IPS-20b (cell line): ENCODE data around the gene CCDC17.
"Not testable (repeated sequence)": the region's sequence is repeated elsewhere in the genome, so short reads cannot be mapped to it uniquely, and the experiment has no call there.

Source experiments
- H3K27ac ChIP-seq: one replicate; pipeline ENCODE4 v1.5.1; 2013; ENCODE audit warnings: low read length
- H3K27me3 ChIP-seq: 2 replicates; pipeline ENCODE4 v1.6.1; 2013; ENCODE audit warnings: mild to moderate bottlenecking, low read length, inconsistent platforms; ENCODE audit not compliant: insufficient read depth
- H3K36me3 ChIP-seq: 2 replicates; pipeline ENCODE4 v1.6.1; 2013; ENCODE audit warnings: low read depth, mild to moderate bottlenecking, inconsistent platforms, low read length, moderate library complexity; ENCODE audit not compliant: insufficient read depth
- H3K4me1 ChIP-seq: 2 replicates; pipeline ENCODE4 v1.6.1; 2013; ENCODE audit warnings: mild to moderate bottlenecking, control low read depth, inconsistent platforms, low read length, moderate library complexity; ENCODE audit not compliant: insufficient read depth
- H3K4me3 ChIP-seq: 2 replicates; pipeline ENCODE4 v1.5.1; 2013; ENCODE audit warnings: mild to moderate bottlenecking, low read length, inconsistent platforms
- H3K9ac ChIP-seq: 2 replicates; pipeline ENCODE4 v1.6.1; 2013; ENCODE audit warnings: low read depth, mild to moderate bottlenecking, inconsistent platforms, low read length, moderate library complexity
- H3K9me3 ChIP-seq: 2 replicates; pipeline ENCODE4 v1.6.1; 2013; ENCODE audit warnings: mild to moderate bottlenecking, low read depth, low read length, inconsistent platforms; ENCODE audit not compliant: insufficient read depth

Gene CCDC17

DNA sequence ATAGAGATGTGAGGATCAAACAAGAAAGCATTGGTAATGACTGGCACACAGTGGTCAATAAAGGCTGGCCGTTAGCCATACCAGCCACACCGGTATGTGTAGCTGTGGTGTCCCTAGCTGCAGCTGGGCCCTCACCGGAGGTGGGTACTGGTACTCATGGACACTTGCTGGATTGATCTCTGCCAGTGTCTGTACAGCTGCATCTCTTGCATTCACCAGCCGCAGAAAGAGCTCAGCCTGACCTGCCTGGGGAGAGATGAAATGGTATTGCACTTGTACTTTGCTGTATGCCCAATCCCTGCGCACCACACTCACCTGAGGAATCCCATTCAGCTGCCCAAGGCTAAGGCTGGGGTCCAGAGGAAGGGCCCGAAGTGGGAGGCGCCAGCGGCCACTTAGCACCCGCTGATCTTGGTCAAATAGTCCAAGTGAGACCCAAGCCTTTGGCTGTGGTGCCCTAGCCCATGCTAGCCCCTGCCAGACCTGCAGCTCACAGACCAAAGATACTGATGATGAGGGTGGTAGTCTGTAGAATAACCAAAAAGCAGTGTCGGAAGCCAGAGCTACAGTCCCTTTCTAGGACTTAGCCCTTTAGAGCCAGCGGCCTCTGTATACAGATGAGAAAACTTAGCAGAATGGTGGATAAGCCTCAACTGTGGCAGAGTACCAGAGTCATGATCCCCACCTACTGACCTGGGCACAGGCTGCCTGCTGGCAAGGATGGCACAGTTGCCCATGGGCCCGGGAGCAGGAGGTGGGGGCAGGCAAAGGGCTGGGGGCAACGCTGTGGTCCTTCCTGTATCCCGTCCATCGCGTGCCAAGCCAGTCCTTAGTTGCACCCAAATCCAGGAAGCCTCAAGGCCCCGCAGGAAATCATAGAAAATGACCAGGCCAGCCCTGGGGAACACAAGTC lies 3.0 kb downstream of the CCDC17 start:
- Histone ChIP-seq H3K9me3 (no peaks in the 10 kb centered on the region), H3K27ac (no peak overlapping the region), H3K9ac (no peak overlapping the region), H3K4me3 (no peak overlapping the region), H3K36me3 (peaks cover 56% of the 10 kb centered on the region), H3K4me1 (no peaks in the 10 kb centered on the region), H3K27me3 (no peaks in the 10 kb centered on the region)

DNA sequence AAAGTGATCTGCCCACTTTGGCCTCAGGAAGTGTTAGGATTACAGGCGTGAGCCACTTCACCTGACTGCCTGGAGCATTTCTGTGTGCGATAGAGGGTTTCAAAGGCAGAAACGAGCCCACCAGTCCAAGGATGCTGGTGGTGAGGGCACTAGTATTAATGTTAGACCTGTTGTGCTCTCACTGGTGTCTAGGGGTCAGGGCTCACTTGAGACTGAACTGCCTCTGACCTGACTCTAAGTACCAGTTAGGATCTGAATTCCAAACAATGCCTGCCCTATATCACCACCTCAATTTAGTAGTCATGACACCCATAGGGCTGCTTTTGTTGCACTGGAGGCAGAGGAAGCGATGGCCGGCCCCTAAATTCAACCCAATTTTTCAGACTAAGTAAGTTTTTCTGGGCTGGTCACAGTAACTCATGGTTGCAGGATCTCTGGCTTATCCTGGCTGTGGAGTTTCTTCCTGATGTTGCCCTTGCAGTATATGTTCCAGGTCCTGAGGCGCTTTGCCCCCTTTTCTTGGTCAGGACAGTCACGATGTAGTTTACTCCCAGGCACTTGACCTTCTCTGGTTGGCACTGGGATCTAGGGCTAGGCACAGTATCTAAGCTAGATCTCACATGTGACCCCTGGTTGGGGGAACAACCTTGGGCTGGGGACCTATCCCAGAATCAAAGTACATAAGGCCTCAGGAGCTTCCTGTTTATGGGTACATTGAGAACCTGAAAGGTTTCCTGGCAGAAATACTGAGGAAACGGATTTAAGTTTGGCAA lies 4.5 kb downstream of the CCDC17 start:
- H3K27me3 ChIP-seq, result no peaks in the 10 kb centered on the region
- no peak overlapping the region for H3K9ac ChIP-seq
- H3K36me3 ChIP-seq, result peaks cover 63% of the 10 kb centered on the region
- no peak overlapping the region for H3K27ac ChIP-seq
- no peak overlapping the region for H3K4me3 ChIP-seq
- H3K4me1 ChIP-seq, result no peaks in the 10 kb centered on the region
- H3K9me3 ChIP-seq, result no peaks in the 10 kb centered on the region

DNA sequence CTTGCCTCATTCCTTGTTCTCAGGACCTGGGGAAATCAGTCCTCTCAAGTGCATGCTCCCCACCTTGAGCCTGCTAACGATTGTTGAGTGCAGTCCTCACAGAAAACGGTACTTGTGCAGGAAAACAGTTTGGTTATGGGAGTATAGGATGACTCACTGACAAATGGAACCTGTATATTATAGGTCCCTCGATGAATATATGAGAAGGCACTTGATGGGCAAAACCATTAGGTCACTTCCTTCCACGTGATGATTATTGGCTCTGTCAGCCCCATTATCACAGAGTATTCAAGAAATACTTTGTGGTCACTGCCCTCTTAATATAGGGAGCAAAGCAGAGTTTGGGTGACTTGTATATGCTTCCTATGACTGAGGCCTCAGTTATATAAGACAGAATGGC lies 6.2 kb downstream of the CCDC17 start:
- no peak overlapping the region for H3K27ac ChIP-seq
- H3K36me3 ChIP-seq, result peaks cover 79% of the 10 kb centered on the region
- H3K27me3 ChIP-seq, result no peaks in the 10 kb centered on the region
- no peaks in the 10 kb centered on the region for H3K4me1 ChIP-seq
- H3K9me3 ChIP-seq, result no peaks in the 10 kb centered on the region
- H3K9ac ChIP-seq, result no peak overlapping the region
- H3K4me3 ChIP-seq, result no peak overlapping the region

DNA sequence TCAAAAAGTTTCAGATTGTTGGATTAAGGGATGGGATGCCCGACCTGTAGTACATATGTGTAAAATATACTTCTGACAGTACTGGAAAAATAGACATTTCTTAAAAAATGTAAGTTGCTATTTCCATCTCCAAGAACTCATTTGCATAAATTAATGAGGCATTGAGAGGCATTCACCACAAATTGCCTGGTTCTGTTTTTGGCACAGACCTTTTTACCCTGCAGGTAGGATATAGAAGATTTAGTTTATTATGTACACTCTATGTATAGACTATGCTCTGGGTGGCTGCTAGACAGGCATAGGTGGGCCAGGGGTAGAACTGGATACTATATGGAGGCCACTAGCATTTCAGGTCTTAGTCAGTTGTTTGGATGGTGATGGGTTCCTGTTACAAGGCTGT lies 8.0 kb downstream of the CCDC17 start:
- H3K36me3 ChIP-seq, result peaks cover 92% of the 10 kb centered on the region
- H3K4me3 ChIP-seq, result no peak overlapping the region
- no peaks in the 10 kb centered on the region for H3K27me3 ChIP-seq
- no peaks in the 10 kb centered on the region for H3K4me1 ChIP-seq
- no peak overlapping the region for H3K9ac ChIP-seq
- no peak overlapping the region for H3K27ac ChIP-seq
- H3K9me3 ChIP-seq, result no peaks in the 10 kb centered on the region

DNA sequence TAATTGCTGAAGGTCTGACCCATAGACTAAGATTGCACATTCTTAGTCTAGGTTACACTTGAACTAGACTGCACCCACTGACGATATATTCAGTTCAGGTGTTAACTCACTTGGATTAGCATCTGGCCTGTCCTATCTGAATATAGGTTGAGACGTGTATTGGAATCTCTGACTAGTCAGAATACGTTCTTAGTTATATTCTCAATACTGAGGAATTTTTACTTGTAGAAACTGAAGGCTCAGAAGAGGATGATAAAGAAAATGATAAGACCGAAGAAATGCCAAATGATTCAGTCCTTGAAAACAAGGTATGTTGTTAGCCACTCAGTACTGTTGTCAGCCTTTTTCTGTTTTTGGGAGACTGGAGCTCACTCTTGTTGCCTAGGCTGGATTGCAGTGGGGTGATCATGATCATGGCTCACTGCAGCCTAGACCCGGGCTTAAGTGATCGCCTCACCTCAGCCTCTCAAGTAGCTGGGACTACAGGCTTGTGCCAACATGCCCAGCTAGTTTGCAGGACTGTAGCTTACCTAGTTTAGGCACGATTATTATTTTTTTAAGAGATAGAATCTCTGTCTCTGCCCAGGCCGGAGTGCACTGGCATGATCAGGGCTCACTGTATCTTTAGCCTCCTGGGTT lies 10.8 kb downstream of the CCDC17 start:
- H3K36me3 ChIP-seq, result peaks cover 96% of the 10 kb centered on the region

DNA sequence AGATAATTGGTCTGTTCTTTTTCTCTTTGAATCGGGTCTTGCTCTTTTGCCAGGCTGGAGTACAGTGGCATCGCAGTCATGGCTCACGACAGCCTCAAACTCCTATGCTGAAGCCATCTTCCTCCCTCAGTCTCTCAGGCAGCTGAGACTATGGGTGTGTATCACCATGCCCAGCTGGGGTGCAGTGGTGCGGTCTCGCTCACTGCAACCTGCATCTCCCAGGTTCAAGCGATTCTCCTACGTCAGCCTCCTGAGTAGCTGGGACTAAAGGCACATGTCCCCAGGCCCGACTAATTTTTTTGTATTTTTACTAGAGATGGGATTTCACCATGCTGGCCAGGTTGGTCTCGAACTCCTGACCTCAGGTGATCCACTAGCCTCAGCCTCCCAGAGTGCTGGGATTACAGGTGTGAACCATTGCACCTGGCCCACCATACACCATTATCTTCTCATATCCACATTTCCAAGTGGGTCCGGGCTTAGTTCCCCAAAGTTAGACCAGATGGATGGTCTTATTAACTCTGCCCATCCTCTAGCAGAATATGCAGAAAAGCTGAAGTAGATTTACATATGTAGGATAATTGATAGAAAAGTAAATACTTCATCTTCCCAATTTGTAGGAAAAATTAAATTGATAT lies 13.1 kb downstream of the CCDC17 start:
- Histone ChIP-seq H3K9me3 (no peaks in the 10 kb centered on the region), H3K27ac (no peak overlapping the region), H3K9ac (no peak overlapping the region), H3K4me3 (no peak overlapping the region), H3K36me3 (peaks cover 96% of the 10 kb centered on the region), H3K27me3 (no peaks in the 10 kb centered on the region), H3K4me1 (no peaks in the 10 kb centered on the region)

More for the DNA sequence above, 10.8 kb downstream of the CCDC17 start:
- H3K9me3 ChIP-seq, result no peaks in the 10 kb centered on the region
- H3K4me1 ChIP-seq, result no peaks in the 10 kb centered on the region
- no peak overlapping the region for H3K27ac ChIP-seq
- H3K27me3 ChIP-seq, result no peaks in the 10 kb centered on the region
- H3K9ac ChIP-seq, result no peak overlapping the region
- no peak overlapping the region for H3K4me3 ChIP-seq

DNA sequence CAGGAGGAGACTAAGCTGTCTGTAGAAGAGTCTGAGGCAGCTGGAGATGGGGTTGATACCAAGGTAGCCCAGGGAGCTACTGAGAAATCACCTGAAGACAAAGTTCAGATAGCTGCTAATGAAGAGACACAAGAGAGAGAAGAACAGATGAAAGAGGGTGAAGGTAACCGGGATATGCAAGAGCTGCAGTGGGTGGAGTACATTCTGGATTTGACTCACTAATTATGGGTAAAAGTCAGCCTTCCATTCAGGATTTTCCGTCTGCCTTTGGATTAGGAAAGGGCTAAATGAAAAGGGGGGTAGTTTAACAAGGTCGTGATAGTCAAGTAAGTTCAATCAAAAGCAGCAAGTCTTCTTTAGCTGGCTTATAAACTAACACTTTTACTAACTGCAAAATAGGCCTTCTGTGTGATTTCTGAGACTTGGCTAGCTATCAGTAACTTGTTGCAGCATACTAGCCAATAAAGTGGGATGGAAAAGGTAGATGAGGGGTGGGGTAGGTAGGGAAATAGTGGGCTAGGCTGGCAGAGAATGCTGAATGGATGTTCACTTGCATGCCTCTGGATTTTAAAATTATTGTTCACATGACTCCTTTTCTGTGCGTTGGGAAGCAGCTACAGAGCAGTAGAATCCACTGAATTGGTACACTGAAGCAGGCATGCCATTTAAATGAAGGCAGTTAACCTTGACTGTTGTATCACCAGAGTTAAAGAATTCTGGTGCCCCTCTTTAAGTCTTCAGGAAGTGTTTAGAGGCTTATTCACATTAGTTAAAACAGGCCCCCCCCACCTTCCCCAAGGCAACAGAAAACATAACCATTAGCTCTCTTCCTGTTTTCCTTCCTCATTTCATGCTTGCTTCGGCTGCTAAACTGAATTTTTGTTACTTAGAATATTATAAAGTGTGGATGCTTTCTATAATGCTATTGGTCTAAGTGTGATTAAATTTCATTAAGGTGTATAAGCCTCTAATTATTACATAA lies 15.4 kb downstream of the CCDC17 start:
- peaks cover 96% of the 10 kb centered on the region for H3K36me3 ChIP-seq

DNA sequence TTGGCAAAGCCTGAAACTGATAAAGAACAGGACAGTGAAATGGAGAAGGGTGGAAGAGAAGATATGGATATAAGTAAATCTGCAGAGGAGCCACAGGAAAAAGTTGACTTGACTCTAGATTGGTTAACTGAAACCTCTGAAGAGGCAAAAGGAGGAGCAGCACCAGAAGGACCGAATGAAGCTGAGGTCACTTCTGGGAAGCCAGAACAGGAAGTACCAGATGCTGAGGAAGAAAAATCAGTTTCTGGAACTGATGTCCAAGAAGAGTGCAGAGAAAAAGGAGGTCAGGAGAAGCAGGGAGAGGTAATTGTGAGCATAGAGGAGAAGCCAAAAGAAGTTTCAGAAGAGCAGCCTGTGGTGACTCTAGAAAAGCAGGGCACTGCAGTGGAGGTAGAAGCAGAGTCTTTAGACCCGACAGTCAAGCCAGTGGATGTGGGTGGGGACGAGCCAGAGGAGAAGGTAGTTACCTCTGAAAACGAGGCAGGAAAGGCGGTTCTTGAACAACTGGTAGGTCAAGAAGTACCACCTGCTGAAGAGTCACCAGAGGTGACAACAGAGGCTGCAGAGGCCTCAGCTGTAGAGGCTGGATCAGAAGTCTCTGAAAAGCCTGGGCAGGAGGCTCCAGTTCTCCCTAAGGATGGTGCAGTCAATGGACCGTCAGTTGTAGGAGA lies 16.3 kb downstream of the CCDC17 start:
- Histone ChIP-seq H3K9ac (no peak overlapping the region), H3K9me3 (no peaks in the 10 kb centered on the region), H3K4me1 (no peaks in the 10 kb centered on the region), H3K36me3 (peaks cover 96% of the 10 kb centered on the region), H3K27ac (no peak overlapping the region), H3K27me3 (no peaks in the 10 kb centered on the region), H3K4me3 (no peak overlapping the region)

More for the DNA sequence above, 15.4 kb downstream of the CCDC17 start:
- H3K27me3 ChIP-seq, result no peaks in the 10 kb centered on the region
- no peak overlapping the region for H3K4me3 ChIP-seq
- H3K9ac ChIP-seq, result no peak overlapping the region
- no peak overlapping the region for H3K27ac ChIP-seq
- H3K9me3 ChIP-seq, result no peaks in the 10 kb centered on the region
- H3K4me1 ChIP-seq, result no peaks in the 10 kb centered on the region

DNA sequence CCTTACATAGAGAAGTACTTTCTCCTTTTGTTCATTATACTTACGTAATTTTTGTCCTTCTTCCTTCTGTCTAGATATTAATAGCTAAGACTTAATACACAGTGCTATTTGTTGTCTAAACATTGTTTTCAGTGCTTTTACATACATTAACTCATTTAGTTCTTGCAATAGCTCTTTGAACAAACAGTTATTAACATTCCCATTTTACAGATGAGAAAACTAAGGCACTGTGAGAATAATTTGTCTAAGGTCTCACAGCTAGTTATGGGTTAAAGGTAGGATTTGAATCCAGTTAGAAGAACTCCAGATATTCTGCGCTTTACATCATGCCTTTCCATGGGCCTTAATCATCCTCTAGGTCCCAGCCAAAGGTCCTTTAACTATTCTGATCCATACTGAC lies 19.6 kb downstream of the CCDC17 start:
- Histone ChIP-seq H3K27me3 (no peaks in the 10 kb centered on the region), H3K27ac (no peak overlapping the region), H3K9me3 (no peaks in the 10 kb centered on the region), H3K4me1 (no peaks in the 10 kb centered on the region), H3K9ac (no peak overlapping the region), H3K4me3 (no peak overlapping the region), H3K36me3 (peaks cover 98% of the 10 kb centered on the region)

DNA sequence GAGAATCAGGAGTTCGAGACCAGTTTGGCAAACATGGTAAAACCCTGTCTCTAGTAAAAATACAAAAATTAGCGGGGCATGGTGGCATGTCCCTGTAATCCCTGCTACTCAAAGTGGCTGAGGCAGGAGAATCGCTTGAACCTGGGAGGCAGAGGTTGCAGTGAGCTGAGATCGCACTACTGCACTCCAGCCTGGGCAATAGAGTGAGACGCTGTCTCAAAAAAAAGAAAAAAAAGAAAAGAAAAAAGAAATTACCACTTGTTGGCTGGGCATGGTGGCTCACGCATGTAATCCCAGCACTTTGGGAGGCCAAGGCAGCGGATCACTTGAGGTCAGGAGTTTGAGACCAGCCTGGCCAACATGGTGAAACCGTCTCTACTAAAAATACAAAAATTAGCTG lies 27.1 kb downstream of the CCDC17 start:
- not testable (repeated sequence) for H3K27me3 ChIP-seq, H3K27ac ChIP-seq, H3K9me3 ChIP-seq, H3K9ac ChIP-seq, H3K4me3 ChIP-seq, H3K4me1 ChIP-seq
- H3K36me3 ChIP-seq, result peaks cover 97% of the 10 kb centered on the region
